HG03097 (cell line): ENCODE data around the gene SELPLG.
"Not testable (repeated sequence)": the region's sequence is repeated elsewhere in the genome, so short reads cannot be mapped to it uniquely, and the experiment has no call there.

Experiments used
- ATAC-seq: cut with Tn5 transposase; IDR thresholded peaks from one replicate; pipeline ENCODE4 v1.9.1; 2021; ENCODE audit not compliant: unreplicated experiment, low FRiP score

Gene SELPLG

DNA sequence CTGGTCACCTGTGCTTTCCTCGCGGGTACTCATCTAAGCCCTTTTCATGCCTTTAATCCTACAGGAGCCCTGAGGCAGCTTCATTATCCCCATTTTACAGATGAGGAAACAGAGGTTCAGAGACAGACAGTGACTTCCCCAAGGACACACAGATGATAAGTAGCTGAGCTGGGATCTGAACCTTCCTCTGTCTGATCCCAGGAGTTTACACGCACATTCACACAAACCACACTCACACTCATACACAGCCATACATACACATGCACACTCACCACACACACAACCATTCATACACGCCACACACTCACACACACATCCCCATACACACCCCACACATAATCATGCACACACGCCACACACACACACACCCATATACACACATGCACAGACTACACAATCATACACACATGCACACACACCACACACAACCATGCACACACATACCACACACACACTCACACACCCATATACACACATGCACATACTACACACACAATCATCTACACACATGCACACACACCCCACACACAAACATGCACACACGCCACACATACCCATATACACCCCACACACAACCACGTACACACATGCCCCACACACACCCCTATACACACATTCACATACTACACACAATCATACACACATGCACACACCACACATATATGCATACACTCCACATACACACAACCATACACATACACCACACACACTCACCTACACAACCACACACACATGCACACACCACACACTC is 38.6 kb downstream of the SELPLG start:
- no peak for ATAC-seq

DNA sequence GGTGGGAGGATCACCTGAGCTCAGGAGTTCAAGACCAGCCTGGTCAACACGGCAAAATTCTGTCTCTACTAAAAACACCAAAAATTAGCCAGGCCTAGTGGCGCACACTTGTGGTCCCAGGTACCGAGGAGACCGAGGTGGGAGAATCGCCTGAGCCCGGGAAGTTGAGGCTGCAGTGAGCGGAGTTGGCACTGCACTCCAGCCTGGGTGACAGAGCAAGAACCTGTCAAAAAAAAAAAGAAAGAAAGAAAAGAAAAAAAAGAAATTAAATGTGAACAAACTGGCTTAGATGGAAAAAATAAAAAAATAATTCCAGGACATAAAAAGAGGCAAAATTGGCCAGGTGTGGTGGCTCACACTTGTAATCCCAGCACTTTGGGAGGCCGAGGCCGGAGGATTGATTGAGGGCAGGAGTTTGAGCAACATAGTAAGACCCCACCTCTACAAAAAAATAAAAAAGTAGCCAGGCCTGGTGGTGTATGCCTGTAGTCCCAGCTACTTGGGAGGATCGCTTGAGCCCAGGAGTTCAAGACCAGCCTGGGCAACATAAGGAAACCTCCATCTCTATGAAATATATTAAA is 39.3 kb downstream of the SELPLG start:
- ATAC-seq, result no peak

DNA sequence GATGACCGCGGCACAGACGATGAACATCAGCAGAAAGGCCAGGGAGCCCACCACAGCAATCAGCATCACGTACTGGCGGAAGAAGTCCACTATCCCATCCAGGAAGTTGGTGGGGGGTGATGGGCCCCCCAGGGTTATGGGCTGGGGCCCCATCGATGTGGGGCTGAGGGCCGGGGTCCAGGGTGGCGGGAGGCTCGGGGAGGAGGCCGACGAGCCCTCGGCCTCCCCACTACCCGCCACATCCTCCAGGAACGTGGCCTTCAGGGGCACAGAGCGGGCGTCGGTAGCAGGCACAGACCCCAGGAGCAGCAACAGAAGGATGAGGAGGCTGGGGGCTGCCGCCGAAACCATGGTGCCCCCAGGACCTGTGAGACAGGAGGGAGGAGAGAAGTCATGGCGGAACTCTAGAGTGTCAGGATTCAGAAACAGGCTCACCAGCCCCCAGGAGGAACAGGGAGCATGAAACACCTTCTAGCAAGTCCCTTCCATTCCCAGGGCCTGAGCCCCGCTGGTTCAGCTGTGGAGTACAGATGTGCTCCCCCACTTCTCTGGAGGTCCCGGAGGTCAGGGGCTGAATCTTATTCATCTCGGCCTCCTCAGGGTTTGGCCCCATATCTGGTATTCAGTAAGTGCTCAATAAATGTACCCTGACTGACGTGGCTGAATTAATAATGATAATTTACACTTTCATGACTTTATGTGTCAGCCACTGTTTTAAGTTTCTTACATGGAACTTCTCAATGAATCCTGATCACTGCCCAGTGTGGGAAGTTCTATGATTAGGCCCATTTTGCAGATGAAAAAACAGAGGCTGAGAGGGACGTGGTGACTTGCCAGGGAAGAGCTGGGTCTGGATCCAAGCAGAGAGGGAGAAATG is 41.4 kb downstream of the SELPLG start:
- ATAC-seq, result no peak

DNA sequence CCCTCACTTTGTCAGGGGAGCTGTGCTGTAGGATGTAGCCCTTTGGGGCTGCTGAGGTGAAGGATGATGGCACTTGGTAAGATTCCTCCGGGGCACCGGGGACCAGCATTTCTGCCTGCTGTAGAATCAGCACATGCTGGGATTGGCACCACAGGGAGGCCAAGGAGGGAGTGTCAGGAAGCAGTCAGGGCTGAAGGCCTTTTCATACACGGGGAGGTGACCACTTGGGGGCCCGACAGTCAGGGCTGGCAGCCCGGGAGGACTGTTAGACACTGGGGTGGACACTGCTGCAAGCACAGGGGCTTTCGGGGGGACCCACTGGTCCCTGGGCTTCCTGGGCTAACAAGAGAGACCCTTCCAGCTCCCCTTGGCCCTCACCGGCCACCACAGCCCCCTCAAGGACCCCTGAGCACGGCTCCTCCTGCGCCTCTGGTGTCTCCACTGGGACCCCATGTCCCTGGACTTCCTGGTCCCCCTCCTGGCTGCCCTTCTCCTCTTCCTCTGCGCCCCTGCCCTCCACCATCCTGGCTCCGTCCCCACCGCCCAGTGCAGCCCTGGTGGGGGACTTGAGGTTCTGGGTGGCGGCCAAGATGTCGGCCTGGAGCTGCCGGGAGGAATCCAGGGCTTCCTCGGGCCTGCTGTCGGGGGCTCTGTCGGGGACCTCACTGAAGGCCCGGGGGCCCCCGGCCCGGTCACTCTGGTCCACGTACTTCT is 42.3 kb downstream of the SELPLG start:
- no peak for ATAC-seq

DNA sequence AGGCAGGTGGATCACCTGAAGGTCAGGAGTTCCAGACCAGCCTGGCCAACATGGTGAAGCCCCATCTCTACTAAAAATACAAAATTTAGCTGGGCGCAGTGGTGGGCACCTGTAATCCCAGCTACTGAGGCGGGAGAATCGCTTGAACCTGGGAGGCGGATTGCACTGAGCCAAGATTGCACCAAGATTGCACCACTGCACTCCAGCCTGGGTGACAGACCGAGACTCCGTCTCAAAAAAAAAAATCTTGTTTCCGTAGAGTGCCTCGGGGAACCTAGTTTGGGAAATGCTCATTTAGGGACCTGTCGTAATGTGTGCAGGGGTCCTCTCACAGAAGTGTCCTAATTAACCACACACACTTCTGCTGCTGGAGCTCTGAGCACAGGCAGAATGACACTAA is 43.2 kb downstream of the SELPLG start:
- ATAC-seq, result not testable (repeated sequence)

DNA sequence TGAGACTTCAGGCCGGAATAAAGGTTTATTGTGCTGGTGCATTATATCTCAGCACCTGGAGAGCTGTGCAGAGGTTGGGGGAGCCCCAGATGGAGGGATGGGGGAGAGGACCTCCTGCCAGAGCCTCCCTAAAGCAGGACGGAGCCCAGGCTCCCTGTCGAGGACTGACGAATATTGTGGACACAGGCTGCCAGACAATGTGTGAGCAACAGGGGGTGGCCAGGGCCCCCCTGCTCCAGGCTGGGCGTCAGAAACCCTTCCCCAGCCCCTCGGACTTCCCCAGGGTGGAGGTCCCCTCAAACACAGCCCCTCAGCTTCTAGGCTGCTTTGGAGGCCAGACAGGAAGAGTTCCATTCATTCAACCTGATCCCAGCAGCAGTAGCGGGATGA is 43.9 kb downstream of the SELPLG start:
- ATAC-seq, result no peak

DNA sequence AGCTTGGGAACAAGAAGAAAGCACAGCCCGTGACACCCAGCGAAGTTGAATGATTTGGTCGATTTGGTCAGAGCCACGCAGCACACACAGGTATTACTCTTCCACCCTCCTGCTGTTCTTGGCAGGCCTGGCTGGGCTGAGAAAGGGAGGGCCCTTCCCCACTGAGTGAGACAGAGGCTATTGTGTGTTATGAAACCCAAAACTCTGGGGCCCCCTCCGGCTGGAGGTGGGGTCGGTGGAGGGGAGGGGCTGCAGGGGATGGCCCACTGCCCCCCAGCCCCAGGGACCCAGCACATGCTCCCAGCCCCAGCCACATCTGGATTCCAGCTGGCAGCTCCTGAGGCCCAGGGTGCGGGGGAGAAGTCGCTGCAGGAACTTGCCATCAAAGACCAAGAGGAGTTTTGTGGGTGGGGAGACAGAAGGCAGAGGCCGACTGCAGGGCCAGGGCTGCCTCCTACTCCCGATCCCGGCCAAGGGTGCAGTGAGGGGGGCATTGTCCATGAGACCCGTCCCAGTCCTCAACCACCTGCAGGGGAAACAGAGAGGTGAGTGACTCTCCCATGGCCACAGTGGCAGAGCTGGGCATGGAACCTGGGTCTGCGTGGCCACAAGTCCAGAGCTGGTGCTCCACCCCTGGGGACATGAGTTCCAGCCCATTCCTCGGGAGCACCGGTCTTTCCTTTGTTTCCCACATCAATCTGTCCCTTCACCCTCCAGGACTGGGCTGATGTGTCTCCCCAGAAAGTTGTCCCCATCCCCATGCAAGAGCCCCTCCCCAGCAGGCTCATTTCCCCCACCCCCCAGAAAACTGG is 44.5 kb downstream of the SELPLG start:
- ATAC-seq, result no peak

DNA sequence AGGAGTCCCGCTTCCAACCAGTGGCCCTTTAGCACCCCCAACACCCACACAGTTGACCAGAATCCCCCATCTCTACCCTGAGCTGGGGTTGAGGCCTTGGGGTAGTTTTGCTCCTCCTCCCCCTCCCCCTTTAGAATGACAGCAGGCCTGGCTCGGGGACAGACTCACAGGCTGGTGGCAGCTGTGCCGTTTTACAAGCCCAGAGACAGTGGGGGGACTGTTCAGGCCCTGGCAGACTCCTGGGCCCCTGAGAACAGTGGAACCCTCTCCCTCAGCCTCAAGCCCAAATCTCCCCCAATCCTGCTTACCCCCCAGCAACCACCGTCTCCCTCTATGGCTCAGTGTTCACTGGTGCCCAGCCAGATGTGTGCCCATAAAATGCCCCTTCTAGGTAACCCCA is 45.9 kb downstream of the SELPLG start:
- ATAC-seq, result no peak

DNA sequence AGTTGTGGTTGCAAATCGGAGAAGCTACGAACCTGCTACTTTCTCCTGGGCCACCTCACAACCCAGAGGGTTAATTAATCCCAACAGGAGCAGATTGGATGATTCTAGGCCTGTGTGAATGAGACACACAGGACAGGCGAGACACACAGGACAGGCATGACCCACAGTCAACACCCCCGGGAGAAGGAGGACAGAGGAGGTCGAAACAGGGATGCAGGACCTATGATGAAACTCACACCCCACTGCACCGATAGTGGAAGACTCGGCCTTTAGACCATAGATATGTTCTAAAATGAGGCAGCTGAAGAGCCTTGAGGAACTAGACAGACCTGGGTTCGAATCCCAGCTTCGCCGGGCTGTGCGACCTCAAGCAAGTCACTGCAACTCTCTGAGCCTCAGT is 47.4 kb downstream of the SELPLG start:
- ATAC-seq, result no peak

DNA sequence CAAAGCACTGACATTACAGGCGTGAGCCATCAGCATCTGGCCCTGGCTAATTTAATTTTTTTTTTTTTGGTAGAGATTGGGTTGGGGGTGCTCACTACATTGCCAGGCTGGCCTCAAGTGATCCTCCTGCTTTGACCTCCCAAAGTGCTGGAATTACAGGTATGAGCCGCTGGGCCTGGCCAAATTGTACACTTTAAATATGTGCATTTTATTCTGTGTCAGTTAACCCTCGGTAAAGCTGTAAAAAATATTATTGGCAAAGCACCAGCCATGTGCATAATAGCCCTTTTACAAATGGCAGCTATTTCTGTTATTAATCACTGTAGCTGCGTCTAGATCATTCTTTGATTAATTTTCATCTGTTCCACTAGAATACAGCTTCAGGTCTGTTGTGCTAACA is 47.8 kb downstream of the SELPLG start:
- ATAC-seq, result no peak

DNA sequence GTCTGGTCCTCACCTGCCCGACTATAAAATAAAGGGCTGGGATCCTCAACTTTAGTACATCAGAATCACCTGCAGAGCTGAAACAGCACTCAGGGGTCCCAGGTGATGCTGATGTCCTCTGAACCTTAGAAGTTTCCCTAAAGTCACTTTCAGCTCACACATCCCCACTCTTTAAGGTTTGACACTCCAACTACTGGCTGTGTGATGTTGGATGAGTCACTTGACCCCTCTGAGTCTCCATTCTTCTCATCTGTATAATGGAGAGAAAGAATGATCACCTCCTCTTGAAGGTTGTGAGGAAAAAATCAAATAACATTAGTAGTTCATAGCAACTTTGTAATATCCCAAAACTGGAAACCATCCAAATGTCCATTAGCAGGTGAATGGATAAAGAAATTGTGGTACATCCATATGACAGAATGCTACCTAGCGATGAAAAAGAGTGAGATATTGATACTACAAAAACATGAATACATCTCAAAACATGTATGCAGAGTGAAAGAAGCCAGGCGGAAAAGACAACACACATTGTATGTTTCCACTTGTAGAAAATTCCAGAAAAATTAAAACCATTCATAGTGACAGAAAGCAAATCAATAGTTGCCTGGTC is 49.1 kb downstream of the SELPLG start:
- ATAC-seq, result no peak

DNA sequence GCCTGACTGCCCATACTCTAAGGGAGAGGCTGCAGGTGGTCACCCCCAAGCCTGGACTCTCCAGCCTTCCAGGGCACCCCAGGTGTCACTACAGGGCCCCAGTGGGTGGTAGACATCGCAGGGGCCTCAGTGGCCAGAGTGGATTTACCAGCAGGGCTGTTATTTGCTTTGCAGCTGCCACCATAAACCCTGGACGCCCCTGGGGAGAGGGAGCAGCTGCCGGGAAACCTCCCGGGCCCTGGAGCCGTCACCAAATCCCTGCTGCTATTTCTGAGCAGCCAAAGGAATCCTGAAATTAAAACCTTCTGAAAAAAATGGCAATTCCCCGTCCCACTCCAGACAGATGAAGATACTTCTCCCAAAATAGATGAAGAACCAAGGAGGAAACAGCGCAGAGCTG is 49.7 kb downstream of the SELPLG start:
- ATAC-seq, result no peak

DNA sequence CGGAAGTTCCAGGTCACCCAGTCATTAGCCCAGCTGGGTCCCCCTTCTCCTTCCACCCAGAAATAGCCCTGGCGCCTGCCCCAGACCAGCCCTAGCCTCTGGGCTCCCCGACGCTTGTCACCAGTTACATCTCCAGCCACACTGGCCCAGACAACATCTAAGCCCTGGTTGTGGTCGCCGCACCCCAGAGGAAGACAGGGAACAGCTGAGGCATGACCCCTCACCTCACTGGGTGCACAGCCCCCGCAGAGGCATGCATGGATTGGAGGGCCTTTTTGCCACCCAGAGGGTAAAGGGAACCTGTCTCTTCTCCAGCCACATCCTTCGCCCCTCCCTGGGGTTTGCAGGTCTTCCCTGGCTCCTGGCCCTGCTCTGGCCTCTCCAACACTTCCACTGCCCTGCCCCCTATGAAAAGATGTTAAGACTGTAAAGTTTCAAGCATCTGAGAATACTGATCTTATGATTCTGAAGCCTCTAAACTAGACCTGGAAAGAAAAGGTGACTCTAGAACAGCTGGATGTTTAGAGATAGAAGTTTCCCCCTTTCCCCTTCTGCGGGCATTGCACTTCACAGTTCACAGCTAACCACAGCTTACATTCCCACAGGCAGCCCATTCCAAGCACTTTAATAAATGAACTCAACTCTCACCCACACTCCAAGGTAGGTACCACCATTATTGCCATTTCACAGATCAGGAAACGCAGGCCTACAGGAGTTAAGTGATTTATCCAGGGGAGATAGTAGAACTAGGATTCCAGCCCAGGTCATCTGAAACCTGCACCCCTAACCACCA is 50.5 kb downstream of the SELPLG start:
- ATAC-seq, result no peak

DNA sequence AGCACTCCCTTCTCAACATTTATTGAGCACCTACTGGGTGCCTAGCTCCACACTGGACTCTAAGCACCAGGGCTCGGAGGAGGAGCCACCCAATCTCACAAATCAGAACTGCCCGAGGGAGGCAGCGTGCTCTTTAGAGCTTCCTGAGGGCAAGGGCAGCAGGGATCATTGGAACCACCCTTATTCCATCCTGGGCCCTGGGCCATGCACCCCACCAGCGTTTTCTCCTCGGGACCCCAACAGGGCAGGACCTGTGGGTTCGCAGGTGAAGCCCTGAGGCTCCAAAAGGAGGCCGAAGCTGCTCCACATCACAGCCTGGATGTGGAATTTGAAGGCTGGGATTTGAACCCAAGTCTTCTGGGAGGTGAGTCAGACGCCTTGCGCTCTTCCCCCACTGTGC is 51.2 kb downstream of the SELPLG start:
- ATAC-seq, result no peak

DNA sequence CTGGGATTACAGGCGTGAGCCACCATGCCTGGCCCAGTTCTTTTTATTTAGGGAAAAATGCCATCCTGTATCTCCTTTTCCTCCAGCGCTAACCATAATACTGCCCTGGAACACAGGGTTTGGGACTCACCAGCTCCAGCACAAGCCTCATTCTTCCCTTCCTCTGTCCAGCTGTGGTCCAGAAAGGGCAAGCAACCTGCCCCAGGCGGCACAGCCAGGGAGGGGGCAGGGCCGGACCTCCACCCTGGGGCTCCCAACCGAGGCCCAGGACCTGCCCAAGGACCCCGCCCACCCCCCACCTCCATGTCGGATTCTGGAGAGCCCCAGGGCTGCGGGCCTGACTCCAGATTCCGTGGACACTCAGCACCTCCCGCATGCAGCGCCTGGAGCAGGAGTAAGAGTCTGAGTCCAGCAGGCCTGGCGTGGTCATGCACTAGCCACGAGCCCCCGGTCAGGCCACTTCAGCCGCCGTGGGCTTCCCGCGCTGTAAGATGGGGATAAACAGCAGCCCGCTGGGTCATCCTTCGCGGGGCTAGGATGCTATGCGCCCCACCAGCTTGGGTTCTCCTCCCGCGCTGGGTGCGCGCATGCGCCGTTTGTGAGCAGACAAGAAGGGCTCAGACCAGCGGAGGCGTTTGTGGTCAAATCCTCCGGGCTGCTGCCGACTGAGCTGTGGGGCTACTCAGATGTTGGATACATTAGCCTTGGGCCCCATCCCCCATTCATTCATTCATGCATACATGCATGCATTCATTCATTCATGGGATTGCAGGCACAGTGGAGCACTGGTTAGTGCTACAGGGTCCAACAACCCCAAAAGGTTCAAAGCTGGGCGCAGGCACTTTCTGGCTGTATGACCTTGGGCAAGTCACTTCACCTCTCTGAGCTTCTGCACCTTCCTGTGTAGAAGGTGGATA is 52.1 kb downstream of the SELPLG start:
- ATAC-seq, result no peak

DNA sequence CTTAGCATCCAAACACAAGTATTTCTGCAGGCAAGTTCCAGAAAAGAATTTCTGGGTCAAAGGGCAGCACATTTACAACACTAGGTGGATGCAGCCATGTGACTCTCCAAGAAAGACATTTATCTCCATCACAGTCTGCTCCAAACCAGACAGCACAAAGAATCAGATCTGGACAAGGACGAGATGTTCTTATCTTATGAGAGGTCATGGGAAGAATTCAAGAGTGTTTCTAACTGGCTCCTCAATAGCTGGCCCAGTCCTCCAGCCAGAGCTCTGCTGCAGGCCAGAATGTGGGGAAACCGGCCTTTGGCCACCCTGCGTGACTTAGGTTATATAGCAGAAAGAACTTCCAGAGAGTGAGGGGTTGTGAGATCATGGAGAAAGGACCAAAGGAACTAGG is 53.2 kb downstream of the SELPLG start:
- ATAC-seq, result no peak

DNA sequence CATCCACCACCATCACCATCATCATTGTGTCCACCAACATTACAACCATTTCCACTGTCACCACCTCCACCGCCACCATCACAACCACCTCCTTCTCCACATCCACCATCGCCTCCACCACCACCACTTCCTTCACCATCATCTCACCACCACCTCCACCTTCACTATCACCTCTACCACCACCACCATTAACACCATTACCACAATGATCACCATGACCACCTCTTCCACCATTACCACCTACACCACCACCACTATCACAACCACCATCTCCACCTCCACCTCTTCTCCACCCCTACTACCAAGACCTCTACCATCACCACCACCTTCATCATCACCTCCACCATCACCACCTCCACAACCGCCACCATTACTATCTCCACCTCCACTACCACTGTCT is 54.9 kb downstream of the SELPLG start:
- no peak for ATAC-seq

DNA sequence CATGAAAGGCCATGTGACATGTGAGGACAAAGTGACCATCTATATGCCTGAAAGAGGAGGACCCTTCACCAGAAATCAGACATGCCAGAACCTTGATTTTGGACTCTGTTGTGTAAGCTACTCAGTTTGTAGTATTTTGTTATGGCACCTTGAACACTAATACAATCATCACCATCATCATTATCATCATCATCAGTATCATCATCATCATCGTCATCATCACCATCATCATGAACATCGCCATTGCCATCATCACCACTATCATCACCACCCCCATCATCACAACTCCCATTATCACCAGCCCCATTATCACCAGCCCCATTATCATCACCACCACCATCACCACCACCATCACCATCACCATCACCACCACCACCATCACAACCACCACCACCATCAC is 55.4 kb downstream of the SELPLG start:
- ATAC-seq, result no peak
